GM18519 (cell line): Measurements from ENCODE around the gene BIRC2.

ENCODE experiments used
- ATAC-seq: cut with Tn5 transposase; IDR thresholded peaks from one replicate; pipeline ENCODE4 v1.9.1; 2021; ENCODE audit warnings: mild to moderate bottlenecking, moderate library complexity; ENCODE audit not compliant: unreplicated experiment, low FRiP score

The BIRC2 gene

GRCh38 chr11:102398297-102398696, 51.3 kb downstream of the BIRC2 start:
- ATAC-seq, result no peak

- ATAC-seq, result no peak
Observed at GRCh38 chr11:102399189-102399588, 52.2 kb downstream of the BIRC2 start.

GRCh38 chr11:102400603-102401002, 53.6 kb downstream of the BIRC2 start:
- ATAC-seq, result no peak

- no peak for ATAC-seq
Observed at GRCh38 chr11:102401905-102402304, 54.9 kb downstream of the BIRC2 start.

- ATAC-seq, result no peak
Observed at GRCh38 chr11:102402548-102402947, 55.5 kb downstream of the BIRC2 start.

GRCh38 chr11:102405501-102405900, 58.5 kb downstream of the BIRC2 start:
- no peak for ATAC-seq

GRCh38 chr11:102406099-102406498, 59.1 kb downstream of the BIRC2 start:
- no peak for ATAC-seq

- ATAC-seq, result no peak
Observed at GRCh38 chr11:102407901-102408300, 60.9 kb downstream of the BIRC2 start.

- no peak for ATAC-seq
Observed at GRCh38 chr11:102408339-102408738, 61.3 kb downstream of the BIRC2 start.

- ATAC-seq, result no peak
Observed at GRCh38 chr11:102410382-102410784, 63.4 kb downstream of the BIRC2 start.

- no peak for ATAC-seq
Observed at GRCh38 chr11:102411142-102411541, 64.1 kb downstream of the BIRC2 start.

GRCh38 chr11:102413497-102413896, 66.5 kb downstream of the BIRC2 start:
- ATAC-seq, result no peak

GRCh38 chr11:102414559-102414958, 67.5 kb downstream of the BIRC2 start:
- no peak for ATAC-seq

GRCh38 chr11:102415304-102415916, 68.4 kb downstream of the BIRC2 start:
- no peak for ATAC-seq

- no peak for ATAC-seq
Observed at GRCh38 chr11:102416976-102417375, 70.0 kb downstream of the BIRC2 start.

GRCh38 chr11:102419181-102419580, 72.2 kb downstream of the BIRC2 start:
- ATAC-seq, result no peak

- ATAC-seq, result no peak
Observed at GRCh38 chr11:102420547-102420946, 73.5 kb downstream of the BIRC2 start.

GRCh38 chr11:102421261-102421660, 74.2 kb downstream of the BIRC2 start:
- no peak for ATAC-seq

- no peak for ATAC-seq
Observed at GRCh38 chr11:102422817-102423712, 76.1 kb downstream of the BIRC2 start.

GRCh38 chr11:102423936-102424335, 76.9 kb downstream of the BIRC2 start:
- ATAC-seq, result no peak

GRCh38 chr11:102426000-102426399, 79.0 kb downstream of the BIRC2 start:
- ATAC-seq, result no peak

- no peak for ATAC-seq
Observed at GRCh38 chr11:102426570-102426969, 79.6 kb downstream of the BIRC2 start.
